K562 (cell line): ENCODE measurements around the gene KLRF1. TPM values are rescaled to one million over a fixed set of nuclear protein-coding genes. Genes with fewer than 3 reads are reported as not detected.
A peak's percentile ranks its signal among the peaks of the same experiment; 100 is the strongest.

Experiments used
- ATAC-seq: fragments of 200-7000 bp; cut with Tn5 transposase; 3 replicates; pipeline ENCODE4 v1.9.1; 2020; ENCODE audit warnings: moderate library complexity
- BruUV-seq: library from RNA; stranded (reverse); fragments of 400-500 nt; replicated peaks from 2 replicates; lab custom pipeline; 2021; lab: Mats Ljungman, UMichigan
- CTCF ChIA-PET: fragments of 300-600 bp; formaldehyde crosslinking; extraction: SDS; loops from one replicate; lab custom pipeline; 2021; ENCODE audit warnings: low intra/inter-chr PET ratio; lab: Yijun Ruan, JAX
- POLR2A ChIA-PET: fragments of 300-600, 350-650 bp; sonication (Branson Sonifier 250); formaldehyde crosslinking; extraction: SDS; loops from one replicate; lab custom pipeline; 2021; ENCODE audit warnings: antibody characterized with exemption, inconsistent platforms; lab: Yijun Ruan, JAX
- DNase-seq, 4 experiments: peaks; one replicate each; pipeline versions ENCODE4 v3.0.0 to v3.0.0-alpha.2; 2011 to 2018; ENCODE audit warnings: low spot score in 3 of 4, mixed read lengths in 3 of 4; ENCODE audit errors: extremely low read depth in 1 of 4
- FAIRE-seq: peaks from 2 replicates; lab custom pipeline; 2011; peaks lifted over from hg19 to GRCh38; lab: Jason Lieb, UNC
- H2AFZ ChIP-seq: 2 replicates; pipeline ENCODE4 v1.6.0; 2011; ENCODE audit warnings: low read depth, low read length, control low read depth, inconsistent platforms
- H3K27ac ChIP-seq: fragments of 200-600 bp; 3 replicates; pipeline ENCODE4 v1.8.0; 2011; ENCODE audit warnings: low read depth, mild to moderate bottlenecking, control low read depth, inconsistent platforms, low read length, moderate library complexity, mixed read lengths; ENCODE audit errors: extremely low read depth
- H3K27me3 ChIP-seq, 2 experiments: fragments of 300-600 bp in 1 of 2; 2 replicates in 1 of 2; 3 replicates in 1 of 2; pipeline versions ENCODE4 v1.6.0 to v1.8.0; 2011; ENCODE audit warnings: inconsistent platforms in 2 of 2, low read length in 2 of 2, mild to moderate bottlenecking in 1 of 2, mixed read lengths in 1 of 2, moderate library complexity in 1 of 2; ENCODE audit not compliant: control insufficient read depth in 2 of 2, insufficient read depth in 2 of 2
- H3K36me3 ChIP-seq: fragments of 300-600 bp; 3 replicates; pipeline ENCODE4 v1.8.0; 2011; ENCODE audit warnings: mild to moderate bottlenecking, low read length, inconsistent platforms; ENCODE audit not compliant: control insufficient read depth, insufficient read depth
- H3K4me1 ChIP-seq, 2 experiments: fragments of 200-600 bp in 1 of 2; replicated peaks in 1 of 2; 2 replicates in 1 of 2; 3 replicates in 1 of 2; pipeline versions ENCODE4 v1.5.1 to v1.8.0; 2011; ENCODE audit warnings: inconsistent platforms in 2 of 2, low read length in 2 of 2, mild to moderate bottlenecking in 1 of 2, mixed read lengths in 1 of 2, moderate library complexity in 1 of 2; ENCODE audit not compliant: control insufficient read depth in 2 of 2, insufficient read depth in 2 of 2
- H3K4me2 ChIP-seq: 2 replicates; pipeline ENCODE4 v1.6.1; 2011; ENCODE audit warnings: low read length, control low read depth, inconsistent platforms, mixed read lengths; ENCODE audit not compliant: insufficient read depth
- H3K4me3 ChIP-seq: fragments of 200-600 bp; sonication (generic), shearing (Covaris generic); 2 replicates; pipeline ENCODE4 v1.5.1; 2016; ENCODE audit warnings: control low read depth, inconsistent platforms
- H3K79me2 ChIP-seq: fragments of 200-600 bp; 3 replicates; pipeline ENCODE4 v1.8.0; 2011; ENCODE audit warnings: low read length, inconsistent platforms; ENCODE audit not compliant: control insufficient read depth, insufficient read depth
- H3K9ac ChIP-seq, 2 experiments: 2 replicates each; pipeline versions ENCODE4 v1.6.0 to v1.6.1; 2011; ENCODE audit warnings: low read depth in 2 of 2, low read length in 2 of 2, control low read depth in 1 of 2, inconsistent platforms in 1 of 2, mild to moderate bottlenecking in 1 of 2, mixed read lengths in 1 of 2; ENCODE audit not compliant: insufficient read depth in 1 of 2
- H3K9me1 ChIP-seq: one replicate; pipeline ENCODE4 v1.6.0; 2011; ENCODE audit warnings: inconsistent platforms, mild to moderate bottlenecking, low read length, moderate library complexity; ENCODE audit not compliant: control insufficient read depth, insufficient read depth
- H3K9me3 ChIP-seq: replicated peaks from 2 replicates; pipeline ENCODE4 v1.5.1; 2011; ENCODE audit warnings: low read depth, low read length, inconsistent platforms; ENCODE audit not compliant: control insufficient read depth, insufficient read depth
- H4K20me1 ChIP-seq: replicated peaks from 2 replicates; pipeline ENCODE4 v1.6.1; 2011; ENCODE audit warnings: low read length, inconsistent platforms, mixed read lengths; ENCODE audit not compliant: control insufficient read depth, insufficient read depth
- PML ChIP-seq: IDR thresholded peaks from 2 replicates; pipeline ENCODE4 v1.6.1; 2012; ENCODE audit warnings: low read length, inconsistent platforms
- RBM25 ChIP-seq: fragments of 200-400 bp; formaldehyde crosslinking; IDR thresholded peaks from 2 replicates; pipeline ENCODE4 v1.6.1; 2018; ENCODE audit warnings: low read length, low read depth, moderate library complexity; ENCODE audit not compliant: severe bottlenecking
- ZNF263 ChIP-seq: sonication (generic); formaldehyde crosslinking; IDR thresholded peaks from 2 replicates; pipeline ENCODE4 v1.8.0; 2022; ENCODE audit warnings: mild to moderate bottlenecking, missing genetic modification reagents, borderline replicate concordance
- ZNF311 ChIP-seq: fragments of 250-450 bp; sonication (Bioruptor Pico); IDR thresholded peaks from 2 replicates; pipeline ENCODE4 v1.4.0; 2020; ENCODE audit warnings: mild to moderate bottlenecking, moderate library complexity
- WGBS: fragments of 100-300 bp; shearing (Covaris generic); methylation state at CpG from one replicate; pipeline ENCODE4 v1.1.6; 2016; ENCODE audit warnings: low coverage, mixed read lengths; ENCODE audit not compliant: insufficient coverage; ENCODE audit errors: missing lambda C conversion rate; 5-methylcytosine and 5-hydroxymethylcytosine counted together
- in situ Hi-C: fragments of 300-500 bp; cut with MboI; formaldehyde crosslinking; loops from 4 replicates; pipeline ENCODE4 v1.15.0; 2018; ENCODE audit warnings: inconsistent platforms, mixed read lengths
- intact Hi-C: fragments of 100-400 bp; cut with micrococcal nuclease; formaldehyde crosslinking; loops from 2 replicates; pipeline ENCODE4 v1.14.2; 2022
- polyA plus RNA-seq, 8 experiments: library from polyadenylated mRNA; depleted of rRNA in 4 of 8; stranded (reverse) in 5 of 8; unstranded in 3 of 8; fragments of >200 nt; fragmentation: Nextera tagmentation in 2 of 8; fragmentation: Illumina TruSeq in 1 of 8; extraction: Ambion mirVana in 2 of 8; extraction: Trizol in 1 of 8; gene quantifications; 2 replicates each; pipeline versions ENCODE4 v1.2.1 to v1.2.3, GENCODE V29; 2011 to 2014; ENCODE audit warnings: inconsistent platforms in 1 of 8, missing spikeins in 1 of 8
- total RNA-seq, 7 experiments: library from RNA; depleted of rRNA in 6 of 7; stranded (reverse); fragments of >200 nt in 6 of 7; fragmentation: Illumina TruSeq in 2 of 7; extraction: Trizol in 2 of 7; gene quantifications; 2 replicates each; pipeline versions ENCODE4 v1.2.1 to v1.2.3, GENCODE V29; 2011 to 2021; ENCODE audit warnings: low replicate concordance in 1 of 7
- TF ChIP-seq, protein P1 (sequence below): fragments of 450-650 bp; IDR thresholded peaks from 2 replicates; pipeline ENCODE4 v1.6.1; 2016

The KLRF1 gene
- total and polyA plus RNA-seq, 9 of the 15 experiments (the other 6 are each of a cell fraction or from before 2014, with no cell fraction given), result 0.48 to 1.8 (median 1.1) TPM

DNA sequence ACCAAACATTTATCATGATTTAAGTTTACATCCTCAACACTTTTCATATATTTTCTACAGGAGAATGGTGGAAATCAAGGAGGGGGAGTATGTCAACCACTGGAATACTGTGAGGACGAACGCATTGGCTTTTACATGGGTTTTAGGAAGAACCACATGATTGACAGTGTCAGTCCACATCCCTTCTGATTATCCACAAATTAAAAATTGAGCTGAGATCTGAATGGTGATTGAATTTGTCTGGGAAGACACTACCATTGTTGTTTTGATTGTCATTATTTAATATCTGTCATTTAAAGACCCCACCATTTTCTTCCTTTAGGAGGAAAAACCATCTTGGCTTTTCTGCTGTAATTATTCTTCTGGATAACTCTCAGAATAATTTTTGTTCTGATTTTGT lies 31.3 kb upstream of the KLRF1 start:
- POLR2A ChIA-PET, result interaction anchor here (1.4 kb wide), 1 partner anchor 34 kb away, joined by 3 read pairs; no protein-coding TSS in a partner anchor

More for the DNA sequence above, 31.3 kb upstream of the KLRF1 start:
- TF ChIP-seq RBM25, result no peak
- no peak for TF ChIP-seq ZNF311 (CRISPR knock-in tag)
- TF ChIP-seq PML, result no peak
- TF ChIP-seq, protein P1, sequence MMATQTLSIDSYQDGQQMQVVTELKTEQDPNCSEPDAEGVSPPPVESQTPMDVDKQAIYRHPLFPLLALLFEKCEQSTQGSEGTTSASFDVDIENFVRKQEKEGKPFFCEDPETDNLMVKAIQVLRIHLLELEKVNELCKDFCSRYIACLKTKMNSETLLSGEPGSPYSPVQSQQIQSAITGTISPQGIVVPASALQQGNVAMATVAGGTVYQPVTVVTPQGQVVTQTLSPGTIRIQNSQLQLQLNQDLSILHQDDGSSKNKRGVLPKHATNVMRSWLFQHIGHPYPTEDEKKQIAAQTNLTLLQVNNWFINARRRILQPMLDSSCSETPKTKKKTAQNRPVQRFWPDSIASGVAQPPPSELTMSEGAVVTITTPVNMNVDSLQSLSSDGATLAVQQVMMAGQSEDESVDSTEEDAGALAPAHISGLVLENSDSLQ, result peak; percentile 52
- no peak for TF ChIP-seq ZNF263 (CRISPR knock-in tag)
- ATAC-seq (no peak), FAIRE-seq (no peak), DNase-seq (no peak)
- Histone ChIP-seq H3K9ac (peak overlapping the region in 1 of 2 experiments; percentile 75; a peak in 1 of 4 replicates), H3K36me3 (no peaks in the 10 kb centered on the region), H4K20me1 (no peaks in the 10 kb centered on the region), H3K4me2 (peak overlapping the region; percentile 75; the same call in 1 of the 2 replicates), H2AFZ (peak overlapping the region; percentile 92), H3K4me1 (peaks cover 0 to 17% of the 10 kb centered on the region in 2 experiments; a peak in 2 of 5 replicates), H3K79me2 (peaks cover 3% of the 10 kb centered on the region; the same call in 1 of the 3 replicates), H3K27me3 (no peaks in the 10 kb centered on the region), H3K9me3 (no peaks in the 10 kb centered on the region), H3K9me1 (no peaks in the 10 kb centered on the region), H3K4me3 (no peak overlapping the region), H3K27ac (no peak overlapping the region)
- CTCF ChIA-PET, result interaction anchor here (5.8 kb wide), 1 partner anchor 46 kb away, joined by 71 read pairs; no protein-coding TSS in a partner anchor
- in situ Hi-C loops, result loop anchor here (5.0 kb wide), 1 partner anchor 44 kb away; no protein-coding TSS in a partner anchor
- 8% methylated on average over 2 of the region's 2 CpGs for WGBS
- intact Hi-C loops, result loop anchor here (5.0 kb wide), 1 partner anchor 164 kb away; no protein-coding TSS in a partner anchor
- no TSS peak for BruUV-seq
